IMR-90 (cell line): ENCODE data around the gene C1QTNF12. TPM values are rescaled to one million over a fixed set of nuclear protein-coding genes. Genes with fewer than 3 reads are reported as not detected.
A peak's percentile ranks its signal among the peaks of the same experiment; 100 is the strongest.

Experiments used
- ATAC-seq: fragments of 200-7000 bp; cut with Tn5 transposase; 2 replicates; pipeline ENCODE4 v1.9.1; 2020; ENCODE audit warnings: low read depth, mild to moderate bottlenecking, moderate library complexity
- BruUV-seq: library from RNA; stranded (reverse); fragments of 400-500 nt; replicated peaks from 2 replicates; lab custom pipeline; 2021; lab: Mats Ljungman, UMichigan
- CTCF ChIA-PET: fragments of 300-600 bp; formaldehyde crosslinking; extraction: SDS; loops from one replicate; lab custom pipeline; 2021; ENCODE audit warnings: antibody characterized with exemption; lab: Yijun Ruan, JAX
- POLR2A ChIA-PET: fragments of 300-600 bp; sonication (Branson Sonifier 250); formaldehyde crosslinking; loops from one replicate; lab custom pipeline; 2022; ENCODE audit warnings: antibody characterized with exemption; ENCODE audit not compliant: unreplicated experiment; lab: Charles Lee
- DNase-seq: peaks from one replicate; pipeline ENCODE4 v3.0.0; 2013
- H2AFZ ChIP-seq: replicated peaks from 2 replicates; pipeline ENCODE3; 2013; ENCODE audit warnings: low read length, mild to moderate bottlenecking; ENCODE audit not compliant: poor library complexity
- H2AK5ac ChIP-seq: 2 replicates; pipeline ENCODE4 v1.6.1; 2013; ENCODE audit warnings: low read depth, low read length, inconsistent platforms
- H2AK9ac ChIP-seq: replicated peaks from 2 replicates; pipeline ENCODE3; 2013; ENCODE audit warnings: mild to moderate bottlenecking, low read depth, low read length, moderate library complexity; ENCODE audit not compliant: poor library complexity
- H2BK120ac ChIP-seq: 2 replicates; pipeline ENCODE4 v1.6.1; 2013; ENCODE audit warnings: low read depth, low read length, inconsistent platforms
- H2BK15ac ChIP-seq: 3 replicates; pipeline ENCODE4 v1.6.1; 2013; ENCODE audit warnings: low read depth, low read length, inconsistent platforms
- H2BK20ac ChIP-seq: 2 replicates; pipeline ENCODE4 v1.6.1; 2013; ENCODE audit warnings: low read depth, mild to moderate bottlenecking, inconsistent platforms, low read length, moderate library complexity
- H2BK5ac ChIP-seq: 2 replicates; pipeline ENCODE4 v1.6.1; 2013; ENCODE audit warnings: mild to moderate bottlenecking, low read depth, low read length, inconsistent platforms; ENCODE audit not compliant: poor library complexity, severe bottlenecking
- H3K14ac ChIP-seq: replicated peaks from 2 replicates; pipeline ENCODE4 v1.6.1; 2013; ENCODE audit warnings: low read depth, low read length, inconsistent platforms
- H3K18ac ChIP-seq: 2 replicates; pipeline ENCODE4 v1.6.1; 2013; ENCODE audit warnings: low read depth, low read length, control low read depth
- H3K23ac ChIP-seq: 2 replicates; pipeline ENCODE4 v1.6.1; 2013; ENCODE audit warnings: low read depth, low read length, inconsistent platforms
- H3K27ac ChIP-seq: 2 replicates; pipeline ENCODE4 v1.5.1; 2013; ENCODE audit warnings: mild to moderate bottlenecking, control low read depth, low read length; ENCODE audit not compliant: insufficient read depth
- H3K27me3 ChIP-seq: 2 replicates; pipeline ENCODE4 v1.6.1; 2013; ENCODE audit warnings: low read length; ENCODE audit not compliant: control insufficient read depth, insufficient read depth
- H3K36me3 ChIP-seq: 2 replicates; pipeline ENCODE4 v1.6.1; 2013; ENCODE audit warnings: low read length, mixed read lengths; ENCODE audit not compliant: control insufficient read depth, insufficient read depth
- H3K4ac ChIP-seq: 2 replicates; pipeline ENCODE4 v1.6.1; 2013; ENCODE audit warnings: low read depth, low read length, inconsistent platforms
- H3K4me1 ChIP-seq: 2 replicates; pipeline ENCODE4 v1.6.1; 2013; ENCODE audit warnings: low read length, mixed read lengths; ENCODE audit not compliant: control insufficient read depth, insufficient read depth
- H3K4me2 ChIP-seq: 2 replicates; pipeline ENCODE4 v1.6.1; 2013; ENCODE audit warnings: low read depth, mild to moderate bottlenecking, control low read depth, low read length, moderate library complexity
- H3K4me3 ChIP-seq: 2 replicates; pipeline ENCODE4 v1.5.1; 2013; ENCODE audit warnings: low read depth, mild to moderate bottlenecking, control low read depth, low read length, moderate library complexity; ENCODE audit not compliant: insufficient read depth
- H3K56ac ChIP-seq: 2 replicates; pipeline ENCODE4 v1.6.1; 2013; ENCODE audit warnings: low read length, inconsistent platforms; ENCODE audit not compliant: insufficient read depth; ENCODE audit errors: extremely low read depth
- H3K79me1 ChIP-seq, 2 experiments: 2 replicates each; pipeline ENCODE4 v1.6.1; 2013; ENCODE audit warnings: low read length in 2 of 2, inconsistent platforms in 1 of 2, low read depth in 1 of 2
- H3K9ac ChIP-seq: 2 replicates; pipeline ENCODE4 v1.6.1; 2013; ENCODE audit warnings: low read depth, low read length, control low read depth
- H3K9me1 ChIP-seq: 2 replicates; pipeline ENCODE4 v1.6.1; 2013; ENCODE audit warnings: low read length, inconsistent platforms; ENCODE audit not compliant: insufficient read depth
- H3K9me3 ChIP-seq: 2 replicates; pipeline ENCODE4 v1.6.1; 2013; ENCODE audit warnings: low read length; ENCODE audit not compliant: control insufficient read depth, insufficient read depth
- H4K20me1 ChIP-seq: 2 replicates; pipeline ENCODE4 v1.6.1; 2013; ENCODE audit warnings: low read length, inconsistent platforms; ENCODE audit not compliant: insufficient read depth
- H4K5ac ChIP-seq: 2 replicates; pipeline ENCODE4 v1.6.1; 2013; ENCODE audit warnings: mild to moderate bottlenecking, low read depth, low read length, control low read depth
- H4K8ac ChIP-seq, 2 experiments: 2 replicates each; pipeline ENCODE4 v1.6.1; 2013; ENCODE audit warnings: low read depth in 2 of 2, low read length in 2 of 2, control low read depth in 1 of 2, inconsistent platforms in 1 of 2
- H4K91ac ChIP-seq: 2 replicates; pipeline ENCODE4 v1.6.1; 2013; ENCODE audit warnings: low read depth, low read length, inconsistent platforms; ENCODE audit not compliant: insufficient read depth
- BHLHE40 ChIP-seq: fragments of 150-350 bp; IDR thresholded peaks from 2 replicates; pipeline ENCODE4 v1.6.1; 2016; ENCODE audit warnings: mild to moderate bottlenecking, low read depth, low read length
- CEBPB ChIP-seq: IDR thresholded peaks from 2 replicates; pipeline ENCODE4 v1.6.1; 2012; ENCODE audit warnings: low read depth, low read length, improper control_type of control experiment
- CHD1 ChIP-seq: IDR thresholded peaks from 2 replicates; pipeline ENCODE4 v1.6.1; 2012; ENCODE audit warnings: low read depth, low read length, improper control_type of control experiment
- FOS ChIP-seq: fragments of 150-350 bp; IDR thresholded peaks from 2 replicates; pipeline ENCODE4 v1.6.1; 2016; ENCODE audit warnings: low read depth, low read length
- MAFK ChIP-seq: IDR thresholded peaks from 2 replicates; pipeline ENCODE4 v1.6.1; 2012; ENCODE audit warnings: low read depth, low read length, improper control_type of control experiment
- MAZ ChIP-seq: IDR thresholded peaks from 2 replicates; pipeline ENCODE4 v1.6.1; 2012; ENCODE audit warnings: low read depth, mild to moderate bottlenecking, low read length, improper control_type of control experiment, moderate library complexity, borderline replicate concordance
- MXI1 ChIP-seq: IDR thresholded peaks from 2 replicates; pipeline ENCODE4 v1.6.1; 2012; ENCODE audit warnings: low read depth, mild to moderate bottlenecking, low read length, moderate library complexity, borderline replicate concordance
- NFE2L2 ChIP-seq: fragments of 150-350 bp; IDR thresholded peaks from 2 replicates; pipeline ENCODE4 v1.6.1; 2016; ENCODE audit warnings: low read depth, mild to moderate bottlenecking, low read length
- POLR2A ChIP-seq: IDR thresholded peaks from 2 replicates; pipeline ENCODE4 v1.6.1; 2012; ENCODE audit warnings: mild to moderate bottlenecking, low read depth, low read length
- RAD21 ChIP-seq: IDR thresholded peaks from 2 replicates; pipeline ENCODE4 v1.6.1; 2012; ENCODE audit warnings: low read length, improper control_type of control experiment
- RCOR1 ChIP-seq: IDR thresholded peaks from 2 replicates; pipeline ENCODE4 v1.6.1; 2012; ENCODE audit warnings: mild to moderate bottlenecking, low read length, improper control_type of control experiment; ENCODE audit not compliant: insufficient replicate concordance
- RFX5 ChIP-seq: IDR thresholded peaks from 2 replicates; pipeline ENCODE4 v1.8.0; 2012; ENCODE audit warnings: low read depth, mild to moderate bottlenecking, low read length, moderate library complexity
- SMC3 ChIP-seq: fragments of 150-350 bp; IDR thresholded peaks from 2 replicates; pipeline ENCODE4 v1.6.1; 2016; ENCODE audit warnings: low read depth, mild to moderate bottlenecking, antibody characterized with exemption, low read length, moderate library complexity
- WGBS, 2 experiments: methylation state at CpG; one replicate each; pipeline versions ENCODE4 v1.1.5 to v1.1.7; 2013; ENCODE audit warnings: missing lambda C conversion rate in 2 of 2; ENCODE audit not compliant: insufficient read length in 1 of 2; ENCODE audit errors: extremely low coverage in 2 of 2; 5-methylcytosine and 5-hydroxymethylcytosine counted together
- dilution Hi-C: fragments of 300-500 bp; cut with HindIII; formaldehyde crosslinking; loops from one replicate; pipeline ENCODE4 v1.14.3; 2018; ENCODE audit warnings: low sequenced_read_pairs; ENCODE audit not compliant: unreplicated experiment
- in situ Hi-C: fragments of 300-500 bp; cut with MboI; formaldehyde crosslinking; loops from 3 replicates; pipeline ENCODE4 v1.14.3; 2019; ENCODE audit warnings: low sequenced_read_pairs, inconsistent platforms, mixed read lengths
- intact Hi-C: fragments of 100-400 bp; cut with micrococcal nuclease; formaldehyde crosslinking; loops from 2 replicates; pipeline ENCODE4 v1.10.0; 2022
- polyA plus RNA-seq, 3 experiments: library from polyadenylated mRNA; depleted of rRNA; stranded (reverse); fragments of >200 nt; gene quantifications; 2 replicates each; pipeline ENCODE4 v1.2.3, GENCODE V29; 2012; ENCODE audit warnings: low replicate concordance in 1 of 3
- total RNA-seq: library from RNA; depleted of rRNA; stranded (reverse); fragments of >200 nt; gene quantifications from 2 replicates; pipeline ENCODE4 v1.2.3, GENCODE V29; 2012
- TF ChIP-seq, protein P1 (sequence below): conservative IDR thresholded peaks from 2 replicates; pipeline ENCODE4 v1.5.1; 2012; ENCODE audit warnings: mild to moderate bottlenecking, low read depth, low read length, improper control_type of control experiment
- TF ChIP-seq, protein P2 (sequence below): fragments of 150-350 bp; IDR thresholded peaks from 2 replicates; pipeline ENCODE4 v1.6.1; 2016; ENCODE audit warnings: low read depth, mild to moderate bottlenecking, low read length, moderate library complexity, borderline replicate concordance
- TF ChIP-seq, protein P3 (sequence below): fragments of 150-350 bp; IDR thresholded peaks from 2 replicates; pipeline ENCODE4 v1.6.1; 2017; ENCODE audit warnings: mild to moderate bottlenecking, antibody characterized with exemption, low read length, low read depth

Gene C1QTNF12
- total and polyA plus RNA-seq, 2 of the 4 experiments (the other 2 are of a cell fraction), result 0.36 to 1.1 TPM

GRCh38 chr1:1280782-1281481, 34.4 kb upstream of the C1QTNF12 start:
- Histone ChIP-seq H2BK5ac (no peak overlapping the region), H3K56ac (no peak overlapping the region), H2AFZ (no peak overlapping the region), H3K23ac (no peak overlapping the region), H3K79me1 (0 out of 4 replicates have a peak, but pooled peaks cover 0 to under 1% of the 10 kb centered on the region in 2 experiments), H4K20me1 (no peaks in the 10 kb centered on the region), H2BK120ac (no peak overlapping the region), H3K9ac (no peak overlapping the region), H3K9me1 (peaks cover 4% of the 10 kb centered on the region; the same call in 1 of the 2 replicates), H3K14ac (no peak overlapping the region), H3K4ac (no peak overlapping the region), H2BK20ac (no peak overlapping the region), H4K8ac (no peak overlapping the region), H3K4me3 (no peak overlapping the region), H2AK5ac (peak overlapping the region; percentile 39; the same call in 1 of the 2 replicates), H3K4me2 (no peak overlapping the region), H3K18ac (no peak overlapping the region), H3K9me3 (no peaks in the 10 kb centered on the region), H4K91ac (no peak overlapping the region), H4K5ac (no peak overlapping the region), H2BK15ac (no peak overlapping the region), H3K27ac (no peak overlapping the region), H3K36me3 (no peaks in the 10 kb centered on the region), H2AK9ac (peak overlapping the region; percentile 16), H3K27me3 (no peaks in the 10 kb centered on the region), H3K4me1 (peaks cover 9% of the 10 kb centered on the region)
- intact Hi-C loops, result no loop called here
- ChIA-PET POLR2A (no interaction called here), CTCF (no interaction called here)
- dilution Hi-C loops, result no loop called here
- no peak for DNase-seq
- TF ChIP-seq CHD1 (no peak), RFX5 (no peak), MAFK (no peak), MXI1 (no peak), CEBPB (no peak), BHLHE40 (no peak), RCOR1 (no peak), RAD21 (no peak), SMC3 (no peak), NFE2L2 (no peak), FOS (no peak), MAZ (no peak), POLR2A (no peak)
- TF ChIP-seq, protein P1, sequence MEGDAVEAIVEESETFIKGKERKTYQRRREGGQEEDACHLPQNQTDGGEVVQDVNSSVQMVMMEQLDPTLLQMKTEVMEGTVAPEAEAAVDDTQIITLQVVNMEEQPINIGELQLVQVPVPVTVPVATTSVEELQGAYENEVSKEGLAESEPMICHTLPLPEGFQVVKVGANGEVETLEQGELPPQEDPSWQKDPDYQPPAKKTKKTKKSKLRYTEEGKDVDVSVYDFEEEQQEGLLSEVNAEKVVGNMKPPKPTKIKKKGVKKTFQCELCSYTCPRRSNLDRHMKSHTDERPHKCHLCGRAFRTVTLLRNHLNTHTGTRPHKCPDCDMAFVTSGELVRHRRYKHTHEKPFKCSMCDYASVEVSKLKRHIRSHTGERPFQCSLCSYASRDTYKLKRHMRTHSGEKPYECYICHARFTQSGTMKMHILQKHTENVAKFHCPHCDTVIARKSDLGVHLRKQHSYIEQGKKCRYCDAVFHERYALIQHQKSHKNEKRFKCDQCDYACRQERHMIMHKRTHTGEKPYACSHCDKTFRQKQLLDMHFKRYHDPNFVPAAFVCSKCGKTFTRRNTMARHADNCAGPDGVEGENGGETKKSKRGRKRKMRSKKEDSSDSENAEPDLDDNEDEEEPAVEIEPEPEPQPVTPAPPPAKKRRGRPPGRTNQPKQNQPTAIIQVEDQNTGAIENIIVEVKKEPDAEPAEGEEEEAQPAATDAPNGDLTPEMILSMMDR, result no peak
- TF ChIP-seq, protein P2, sequence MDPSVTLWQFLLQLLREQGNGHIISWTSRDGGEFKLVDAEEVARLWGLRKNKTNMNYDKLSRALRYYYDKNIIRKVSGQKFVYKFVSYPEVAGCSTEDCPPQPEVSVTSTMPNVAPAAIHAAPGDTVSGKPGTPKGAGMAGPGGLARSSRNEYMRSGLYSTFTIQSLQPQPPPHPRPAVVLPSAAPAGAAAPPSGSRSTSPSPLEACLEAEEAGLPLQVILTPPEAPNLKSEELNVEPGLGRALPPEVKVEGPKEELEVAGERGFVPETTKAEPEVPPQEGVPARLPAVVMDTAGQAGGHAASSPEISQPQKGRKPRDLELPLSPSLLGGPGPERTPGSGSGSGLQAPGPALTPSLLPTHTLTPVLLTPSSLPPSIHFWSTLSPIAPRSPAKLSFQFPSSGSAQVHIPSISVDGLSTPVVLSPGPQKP, result no peak
- TF ChIP-seq, protein P3, sequence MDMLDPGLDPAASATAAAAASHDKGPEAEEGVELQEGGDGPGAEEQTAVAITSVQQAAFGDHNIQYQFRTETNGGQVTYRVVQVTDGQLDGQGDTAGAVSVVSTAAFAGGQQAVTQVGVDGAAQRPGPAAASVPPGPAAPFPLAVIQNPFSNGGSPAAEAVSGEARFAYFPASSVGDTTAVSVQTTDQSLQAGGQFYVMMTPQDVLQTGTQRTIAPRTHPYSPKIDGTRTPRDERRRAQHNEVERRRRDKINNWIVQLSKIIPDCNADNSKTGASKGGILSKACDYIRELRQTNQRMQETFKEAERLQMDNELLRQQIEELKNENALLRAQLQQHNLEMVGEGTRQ, result no peak
- BruUV-seq, result no TSS peak
- in situ Hi-C loops, result no loop called here
- no peak for ATAC-seq
- 95% methylated on average over 9 of the region's 21 CpGs; no CpG with 5 or more reads in 1 of the 2 experiments for WGBS, 2 experiments
